Suprapubic skin (tissue), 4 donors: ENCODE results near the gene TMEM232. TPM values are rescaled to one million over a fixed set of nuclear protein-coding genes. Genes with fewer than 3 reads are reported as not detected.

Experiments used
- DNase-seq, 2 donors: peaks; one replicate each; pipeline ENCODE4 v3.0.0-alpha.2; 2019; ENCODE audit warnings: low spot score in 2 of 2
- H3K27ac ChIP-seq: fragments of 200-600 bp; sonication (generic); one replicate; pipeline ENCODE4 v1.5.1; 2019
- H3K27me3 ChIP-seq: fragments of 200-600 bp; sonication (generic); one replicate; pipeline ENCODE4 v1.5.1; 2019
- H3K36me3 ChIP-seq: fragments of 200-600 bp; sonication (generic); one replicate; pipeline ENCODE4 v1.5.1; 2019
- H3K4me1 ChIP-seq: fragments of 200-600 bp; sonication (generic); one replicate; pipeline ENCODE4 v1.5.1; 2019
- H3K4me3 ChIP-seq: fragments of 200-600 bp; sonication (generic); one replicate; pipeline ENCODE4 v1.5.1; 2019; ENCODE audit warnings: mild to moderate bottlenecking
- H3K9me3 ChIP-seq: fragments of 200-600 bp; sonication (generic); one replicate; pipeline ENCODE4 v1.5.1; 2019
- EP300 ChIP-seq: sonication (generic); formaldehyde crosslinking; IDR thresholded peaks from one replicate; pipeline ENCODE4 v1.6.1; 2017; ENCODE audit warnings: antibody characterized with exemption
- POLR2A ChIP-seq, 2 donors: fragments of 450-650 bp; IDR thresholded peaks; one replicate each; pipeline ENCODE4 v1.6.1; 2017; ENCODE audit warnings: antibody characterized with exemption in 2 of 2, mild to moderate bottlenecking in 2 of 2, moderate library complexity in 2 of 2
- POLR2AphosphoS5 ChIP-seq, 3 donors: sonication (generic); formaldehyde crosslinking; IDR thresholded peaks; one replicate each; pipeline ENCODE4 v1.6.1; 2017; ENCODE audit warnings: antibody characterized with exemption in 3 of 3
- WGBS: methylation state at CpG from one replicate; pipeline ENCODE4 v1.1.5; 2018; 5-methylcytosine and 5-hydroxymethylcytosine counted together
- total RNA-seq, 4 donors: library from RNA; depleted of rRNA; stranded (reverse); fragments of >200 nt; gene quantifications; one replicate each; pipeline ENCODE4 v1.1.0, GENCODE V29; 2016
- TF ChIP-seq, protein P1 (sequence below), 2 donors: fragments of 200-600 bp in 1 of 2; fragments of 450-650 bp in 1 of 2; sonication (generic) in 1 of 2; IDR thresholded peaks; one replicate each; pipeline ENCODE4 v1.5.1; 2016 to 2019; ENCODE audit warnings: antibody characterized with exemption in 2 of 2, mild to moderate bottlenecking in 1 of 2, moderate library complexity in 1 of 2

Gene TMEM232
- total RNA-seq, 4 donors from 2014 or later, result 0.76 to 1.9 (median 0.98) TPM

DNA sequence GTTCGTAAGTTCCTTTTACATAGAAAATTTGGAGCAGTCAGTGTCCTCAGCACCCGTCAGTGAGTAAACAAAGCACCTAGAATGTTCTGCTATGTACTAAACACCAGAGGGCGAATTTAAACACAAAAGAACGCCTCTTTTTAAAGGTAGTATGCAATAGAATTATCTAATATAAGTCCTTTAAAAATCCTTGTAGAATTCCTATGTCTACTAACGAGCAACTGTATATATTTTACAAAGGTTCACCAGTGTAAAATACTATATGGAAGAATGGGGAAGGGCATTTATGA is 499 bp upstream of the TMEM232 start:
- H3K36me3 ChIP-seq, result no peaks in the 10 kb centered on the region
- H3K27ac ChIP-seq, result no peak overlapping the region
- no peak for DNase-seq
- no peaks in the 10 kb centered on the region for H3K4me1 ChIP-seq
- WGBS, result 61% methylated on average over 5 of the region's 5 CpGs
- H3K4me3 ChIP-seq, result peak overlapping the region; percentile 37
- no peaks in the 10 kb centered on the region for H3K27me3 ChIP-seq
- TF ChIP-seq, protein P1, sequence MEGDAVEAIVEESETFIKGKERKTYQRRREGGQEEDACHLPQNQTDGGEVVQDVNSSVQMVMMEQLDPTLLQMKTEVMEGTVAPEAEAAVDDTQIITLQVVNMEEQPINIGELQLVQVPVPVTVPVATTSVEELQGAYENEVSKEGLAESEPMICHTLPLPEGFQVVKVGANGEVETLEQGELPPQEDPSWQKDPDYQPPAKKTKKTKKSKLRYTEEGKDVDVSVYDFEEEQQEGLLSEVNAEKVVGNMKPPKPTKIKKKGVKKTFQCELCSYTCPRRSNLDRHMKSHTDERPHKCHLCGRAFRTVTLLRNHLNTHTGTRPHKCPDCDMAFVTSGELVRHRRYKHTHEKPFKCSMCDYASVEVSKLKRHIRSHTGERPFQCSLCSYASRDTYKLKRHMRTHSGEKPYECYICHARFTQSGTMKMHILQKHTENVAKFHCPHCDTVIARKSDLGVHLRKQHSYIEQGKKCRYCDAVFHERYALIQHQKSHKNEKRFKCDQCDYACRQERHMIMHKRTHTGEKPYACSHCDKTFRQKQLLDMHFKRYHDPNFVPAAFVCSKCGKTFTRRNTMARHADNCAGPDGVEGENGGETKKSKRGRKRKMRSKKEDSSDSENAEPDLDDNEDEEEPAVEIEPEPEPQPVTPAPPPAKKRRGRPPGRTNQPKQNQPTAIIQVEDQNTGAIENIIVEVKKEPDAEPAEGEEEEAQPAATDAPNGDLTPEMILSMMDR (IDR thresholded peaks at IDR 0.05), result no peak
- TF ChIP-seq POLR2AphosphoS5 (IDR thresholded peaks at IDR 0.05), result no peak
- no peak for TF ChIP-seq POLR2A (IDR thresholded peaks at IDR 0.05)
- no peak for TF ChIP-seq EP300
- no peaks in the 10 kb centered on the region for H3K9me3 ChIP-seq

DNA sequence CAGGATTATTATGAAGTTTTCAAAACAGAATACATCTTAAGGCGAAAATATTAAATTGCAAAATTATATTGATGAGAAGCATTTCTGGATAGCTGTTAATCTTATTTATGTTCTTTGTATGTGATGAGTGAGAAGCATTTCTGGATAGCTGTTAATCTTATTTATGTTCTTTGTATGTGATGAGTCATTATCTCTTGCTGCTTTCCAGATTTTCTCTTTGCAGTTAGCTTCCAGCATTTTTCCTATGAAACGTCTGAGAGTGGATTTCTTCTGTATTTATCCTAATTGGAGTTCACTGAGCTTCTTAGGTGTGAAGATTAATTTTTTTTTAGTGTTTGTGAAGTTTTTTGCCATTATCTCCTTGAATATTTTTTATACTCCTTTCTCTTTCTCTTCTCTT is 8.2 kb downstream of the TMEM232 start:
- no peak for DNase-seq
- H3K36me3 ChIP-seq, result no peaks in the 10 kb centered on the region
- TF ChIP-seq POLR2A (IDR thresholded peaks at IDR 0.05), result no peak
- TF ChIP-seq POLR2AphosphoS5 (IDR thresholded peaks at IDR 0.05), result no peak
- TF ChIP-seq, protein P1 (IDR thresholded peaks at IDR 0.05), result no peak
- no peak for TF ChIP-seq EP300
- 34% methylated on average over 2 of the region's 2 CpGs for WGBS
- no peaks in the 10 kb centered on the region for H3K27me3 ChIP-seq
- no peak overlapping the region for H3K4me3 ChIP-seq
- H3K27ac ChIP-seq, result no peak overlapping the region
- H3K4me1 ChIP-seq, result no peaks in the 10 kb centered on the region
- H3K9me3 ChIP-seq, result no peaks in the 10 kb centered on the region

DNA sequence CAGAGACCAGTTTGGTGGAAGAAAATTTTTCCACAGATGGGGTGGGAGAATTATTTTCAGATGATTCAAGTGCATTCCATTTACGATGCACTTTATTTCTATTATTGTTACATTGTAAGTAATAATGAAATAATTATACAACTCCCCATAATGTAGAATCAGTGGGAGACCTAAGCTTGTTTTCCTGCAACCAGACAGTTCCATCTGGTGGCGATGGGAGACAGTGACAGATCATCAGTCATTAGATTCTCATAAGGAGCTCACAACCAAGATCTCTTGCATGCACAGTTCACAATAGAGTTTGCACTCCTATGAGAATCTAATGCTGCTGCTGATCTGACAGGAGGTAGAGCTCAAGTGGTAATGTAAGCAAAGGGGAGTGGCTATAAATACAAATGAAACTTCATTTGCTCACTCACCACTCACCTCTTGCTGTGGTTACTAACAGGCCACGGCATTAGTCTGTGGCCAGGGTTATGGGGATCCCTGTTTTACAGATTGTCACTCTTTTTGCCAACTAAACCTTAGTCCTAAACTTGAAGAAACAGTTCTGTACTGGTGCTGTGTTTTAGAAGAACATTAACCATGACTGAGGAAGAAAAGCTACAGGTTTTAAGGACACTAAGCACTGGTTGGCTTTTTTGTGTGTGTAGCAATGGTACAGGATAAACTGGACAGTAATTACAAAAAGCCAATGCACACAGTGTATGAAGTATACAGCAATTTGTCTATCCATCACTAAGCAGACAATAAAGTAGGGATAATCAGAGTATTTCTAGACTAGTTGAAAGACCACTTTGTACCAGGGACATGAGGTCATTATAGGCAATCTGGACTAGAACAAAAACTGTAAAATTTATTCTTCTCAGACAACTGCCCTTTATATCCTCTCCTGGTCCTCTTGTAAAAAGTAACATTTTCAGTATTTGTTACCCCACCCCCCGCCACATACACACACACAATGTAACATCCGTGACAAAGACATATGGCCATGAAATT is 9.9 kb downstream of the TMEM232 start:
- no peak overlapping the region for H3K4me3 ChIP-seq
- H3K9me3 ChIP-seq, result no peaks in the 10 kb centered on the region
- 90% methylated on average over 5 of the region's 5 CpGs for WGBS
- TF ChIP-seq, protein P1 (IDR thresholded peaks at IDR 0.05), result no peak
- TF ChIP-seq EP300 (no peak), POLR2AphosphoS5 (IDR thresholded peaks at IDR 0.05) (no peak), POLR2A (IDR thresholded peaks at IDR 0.05) (no peak)
- DNase-seq, result no peak
- H3K36me3 ChIP-seq, result no peaks in the 10 kb centered on the region
- no peak overlapping the region for H3K27ac ChIP-seq
- no peaks in the 10 kb centered on the region for H3K27me3 ChIP-seq
- no peaks in the 10 kb centered on the region for H3K4me1 ChIP-seq

DNA sequence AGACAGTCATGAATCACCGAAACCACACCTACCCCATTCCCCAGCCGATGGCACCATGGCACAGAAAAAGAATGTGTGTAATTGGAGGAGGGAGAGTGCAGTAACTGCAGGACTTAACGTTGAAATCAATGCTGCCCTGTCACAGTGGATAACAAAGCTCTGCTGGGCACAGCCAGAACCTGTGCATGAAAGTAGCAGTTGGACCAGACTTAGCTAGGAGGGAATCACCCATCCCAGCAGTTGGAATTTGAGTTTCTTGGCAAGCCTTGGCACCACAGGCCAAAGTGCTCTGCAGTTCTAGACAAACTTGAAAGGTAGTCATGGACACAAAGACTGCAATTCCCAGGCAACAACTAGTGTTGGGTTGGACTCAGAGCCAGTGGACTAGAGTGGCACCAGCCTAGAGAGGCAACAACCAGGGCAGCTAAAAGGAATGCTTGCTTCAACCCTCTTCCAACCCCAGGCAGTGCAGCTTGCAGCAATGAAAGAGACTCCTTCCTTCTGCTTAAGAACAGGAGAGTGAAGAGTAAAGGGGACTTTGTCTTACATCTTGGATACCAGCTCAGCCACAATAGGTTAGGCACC is 19.1 kb downstream of the TMEM232 start:
- no peak for DNase-seq

GRCh38 chr5:110705349-110705748 is 21.1 kb downstream of the TMEM232 start:
- Histone ChIP-seq H3K27me3 (no peaks in the 10 kb centered on the region), H3K4me1 (no peaks in the 10 kb centered on the region), H3K36me3 (no peaks in the 10 kb centered on the region), H3K4me3 (no peak overlapping the region), H3K9me3 (no peaks in the 10 kb centered on the region), H3K27ac (no peak overlapping the region)
- TF ChIP-seq POLR2AphosphoS5 (IDR thresholded peaks at IDR 0.05) (no peak), POLR2A (IDR thresholded peaks at IDR 0.05) (no peak), EP300 (no peak)
- TF ChIP-seq, protein P1 (IDR thresholded peaks at IDR 0.05), result no peak
- DNase-seq, result no peak

More for the DNA sequence above, 19.1 kb downstream of the TMEM232 start:
- H3K4me3 ChIP-seq, result no peak overlapping the region
- no peaks in the 10 kb centered on the region for H3K27me3 ChIP-seq
- no peak for TF ChIP-seq POLR2AphosphoS5 (IDR thresholded peaks at IDR 0.05)
- TF ChIP-seq POLR2A (IDR thresholded peaks at IDR 0.05), result no peak
- TF ChIP-seq, protein P1 (IDR thresholded peaks at IDR 0.05), result no peak
- no peak for TF ChIP-seq EP300
- H3K4me1 ChIP-seq, result no peaks in the 10 kb centered on the region
- H3K27ac ChIP-seq, result no peak overlapping the region
- WGBS, result 62% methylated on average over 3 of the region's 3 CpGs
- no peaks in the 10 kb centered on the region for H3K36me3 ChIP-seq
- H3K9me3 ChIP-seq, result no peaks in the 10 kb centered on the region
